ENCODE results near the gene ABLIM1. TPM values are rescaled to one million over a fixed set of nuclear protein-coding genes. Genes with fewer than 3 reads are reported as not detected.

ABLIM1 gene
- total and polyA plus RNA-seq, 2 experiments from 2014 or later = 21.9 to 45.1 TPM

DNA sequence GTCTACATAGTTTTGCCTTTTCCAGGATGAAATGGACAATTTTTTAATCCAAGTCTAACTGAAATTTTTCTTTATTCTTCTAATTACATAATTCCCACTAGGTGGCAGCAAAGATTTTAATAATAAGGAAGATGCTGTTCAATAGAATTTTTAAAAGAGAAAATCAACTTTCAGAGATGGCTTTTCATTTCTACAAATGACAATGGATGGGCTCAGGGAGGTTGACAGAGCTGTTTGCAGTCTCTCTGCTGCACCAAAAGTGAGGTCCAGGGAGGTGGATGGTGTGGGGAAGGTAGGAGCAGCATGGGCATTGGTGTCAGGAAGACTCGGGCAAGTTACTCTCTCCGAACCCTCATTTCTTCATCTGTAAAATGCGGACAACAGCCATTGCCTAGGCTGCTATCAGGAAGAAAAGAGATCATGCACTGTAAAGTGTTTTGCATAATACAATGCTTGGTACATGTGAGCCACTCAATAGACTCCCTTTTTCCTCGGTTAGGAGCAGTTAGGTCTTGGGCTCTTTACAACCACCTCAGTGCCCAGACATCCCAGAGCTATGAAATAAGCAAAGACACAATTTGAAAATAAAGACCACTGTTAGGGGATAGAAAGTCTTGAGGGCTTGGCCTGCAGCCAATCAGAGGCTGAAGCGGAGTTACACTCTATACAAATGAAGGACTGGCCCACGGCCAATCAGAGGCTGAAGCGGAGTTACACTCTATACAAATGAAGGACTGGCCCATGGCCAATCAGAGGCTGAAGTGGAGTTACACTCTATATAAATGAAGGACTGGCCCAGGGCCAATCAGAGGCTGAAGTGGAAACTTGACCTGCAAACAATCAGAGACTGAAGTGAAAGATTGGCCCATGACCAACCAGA is 107.1 kb downstream of the ABLIM1 start:
- no peak overlapping the region for H3K27ac Mint-ChIP-seq
- peaks cover under 1% of the 10 kb centered on the region for H3K27me3 Mint-ChIP-seq (ENCODE audit: insufficient read depth, low read depth, poor library complexity)
- H3K36me3 Mint-ChIP-seq (ENCODE audit: low read depth) = no peaks in the 10 kb centered on the region
- DNase-seq (ENCODE audit: low spot score) = peak; percentile 55
- TF ChIP-seq EZH2 (IDR thresholded peaks at IDR 0.05; ENCODE audit: low read depth, unreplicated experiment) (no peak), CREB1 (CRISPR knock-in tag; IDR thresholded peaks at IDR 0.05; ENCODE audit: low read depth) (no peak), CTCF (conservative IDR thresholded peaks at IDR 0.05; ENCODE audit: low read depth in 2 of 2) (peak in 1 of 2 experiments; percentile 74; a peak in 3 of 4 replicates), POLR2AphosphoS5 (IDR thresholded peaks at IDR 0.05; ENCODE audit: low read depth) (no peak), ZNF114 (CRISPR knock-in tag; IDR thresholded peaks at IDR 0.05) (no peak), ETS1 (IDR thresholded peaks at IDR 0.05) (no peak)
- Histone ChIP-seq H3K4me1 (ENCODE audit: insufficient read depth) (no peaks in the 10 kb centered on the region), H2AFZ (no peak overlapping the region), H3K79me2 (replicated peaks; ENCODE audit: insufficient read depth) (no peaks in the 10 kb centered on the region), H3K27me3 (ENCODE audit: insufficient read depth) (no peaks in the 10 kb centered on the region), H3F3A (replicated peaks; ENCODE audit: low read depth) (no peaks in the 10 kb centered on the region), H3K9me2 (ENCODE audit: insufficient read depth) (no peaks in the 10 kb centered on the region), H4K20me1 (replicated peaks; ENCODE audit: insufficient read depth) (no peaks in the 10 kb centered on the region), H3K36me3 (ENCODE audit: insufficient read depth) (no peaks in the 10 kb centered on the region), H3K27ac (ENCODE audit: low read depth) (no peak overlapping the region), H3K4me2 (no peak overlapping the region), H3K4me3 (no peak overlapping the region)
- ATAC-seq = no peak
- H3K9me3 Mint-ChIP-seq = no peaks in the 10 kb centered on the region
- H3K4me1 Mint-ChIP-seq = no peaks in the 10 kb centered on the region
- no peak overlapping the region for H3K4me3 Mint-ChIP-seq

- Histone ChIP-seq H3K4me3 (no peak overlapping the region), H3K4me2 (no peak overlapping the region), H2AFZ (no peak overlapping the region), H3F3A (replicated peaks; ENCODE audit: low read depth) (no peaks in the 10 kb centered on the region), H3K36me3 (ENCODE audit: insufficient read depth) (no peaks in the 10 kb centered on the region), H3K4me1 (ENCODE audit: insufficient read depth) (no peaks in the 10 kb centered on the region), H3K27me3 (ENCODE audit: insufficient read depth) (no peaks in the 10 kb centered on the region), H3K9me2 (ENCODE audit: insufficient read depth) (no peaks in the 10 kb centered on the region), H3K27ac (ENCODE audit: low read depth) (no peak overlapping the region), H4K20me1 (replicated peaks; ENCODE audit: insufficient read depth) (no peaks in the 10 kb centered on the region), H3K79me2 (replicated peaks; ENCODE audit: insufficient read depth) (no peaks in the 10 kb centered on the region)
- Mint-ChIP-seq H3K27me3 (ENCODE audit: insufficient read depth, low read depth, poor library complexity) (peaks cover 2% of the 10 kb centered on the region), H3K27ac (no peak overlapping the region), H3K36me3 (ENCODE audit: low read depth) (no peaks in the 10 kb centered on the region; the same call in 2 of the 3 replicates), H3K4me3 (no peak overlapping the region), H3K9me3 (no peaks in the 10 kb centered on the region), H3K4me1 (no peaks in the 10 kb centered on the region)
- DNase-seq (ENCODE audit: low spot score) = peak; percentile 72
- peak; percentile 68 to 95 for TF ChIP-seq CTCF (conservative IDR thresholded peaks at IDR 0.05; ENCODE audit: low read depth in 2 of 2)
- no peak for TF ChIP-seq POLR2AphosphoS5 (IDR thresholded peaks at IDR 0.05; ENCODE audit: low read depth)
- ATAC-seq = peak; percentile 85
These were observed 109.4 kb downstream of the ABLIM1 start for GRCh38 chr10:114548662-114549061.
